Immature natural killer cell (primary cell): Measurements from ENCODE around the gene FABP3. TPM values are rescaled to one million over a fixed set of nuclear protein-coding genes. Genes with fewer than 3 reads are reported as not detected.
"Not testable (repeated sequence)": the region's sequence is repeated elsewhere in the genome, so short reads cannot be mapped to it uniquely, and the experiment has no call there.

Experiments used
- DNase-seq, 3 donors: peaks; one replicate each; pipeline ENCODE4 v3.0.0; 2022; ENCODE audit warnings: mixed read lengths in 1 of 3
- H3K27ac Mint-ChIP-seq, 6 donors: one replicate each; pipeline ENCODE4 v1.8.0; 2020; ENCODE audit warnings: mixed read lengths in 6 of 6, mild to moderate bottlenecking in 5 of 6, inconsistent platforms in 4 of 6, moderate library complexity in 3 of 6
- H3K27me3 Mint-ChIP-seq, 3 donors: one replicate each; pipeline ENCODE4 v1.8.0; 2020 to 2021; ENCODE audit warnings: low read depth in 3 of 3, mild to moderate bottlenecking in 3 of 3, mixed read lengths in 3 of 3, moderate library complexity in 3 of 3, inconsistent platforms in 1 of 3
- H3K36me3 Mint-ChIP-seq, 3 donors: one replicate each; pipeline ENCODE4 v1.8.0; 2020; ENCODE audit warnings: mixed read lengths in 3 of 3, inconsistent platforms in 2 of 3, mild to moderate bottlenecking in 2 of 3
- H3K4me1 Mint-ChIP-seq, 2 donors: one replicate each; pipeline ENCODE4 v1.8.0; 2020; ENCODE audit warnings: inconsistent platforms in 2 of 2, mild to moderate bottlenecking in 2 of 2, mixed read lengths in 2 of 2, moderate library complexity in 1 of 2
- H3K4me3 Mint-ChIP-seq, 5 donors: one replicate each; pipeline ENCODE4 v1.8.0; 2020; ENCODE audit warnings: mild to moderate bottlenecking in 5 of 5, mixed read lengths in 5 of 5, inconsistent platforms in 3 of 5, moderate library complexity in 3 of 5
- H3K9me3 Mint-ChIP-seq, 6 donors: one replicate each; pipeline ENCODE4 v1.8.0; 2020; ENCODE audit warnings: mild to moderate bottlenecking in 6 of 6, mixed read lengths in 6 of 6, inconsistent platforms in 4 of 6, moderate library complexity in 3 of 6
- polyA plus RNA-seq, 3 donors: library from polyadenylated mRNA; unstranded; fragments of 300-500 nt; fragmentation: Illumina TruSeq; gene quantifications; one replicate each; pipeline ENCODE4 v1.2.3, GENCODE V29; 2021

The FABP3 gene
- polyA plus RNA-seq, 3 donors from 2014 or later: not detected

- H3K4me3 Mint-ChIP-seq: no peak overlapping the region
- H3K36me3 Mint-ChIP-seq: no peaks in the 10 kb centered on the region
- H3K9me3 Mint-ChIP-seq: no peaks in the 10 kb centered on the region
- H3K4me1 Mint-ChIP-seq: peaks cover 9% of the 10 kb centered on the region in 2 donors
- H3K27ac Mint-ChIP-seq: no peak overlapping the region
- DNase-seq: no peak
- H3K27me3 Mint-ChIP-seq: peaks cover 0 to 5% (median 2%) of the 10 kb centered on the region in 3 donors
These were observed 17.2 kb upstream of the FABP3 start for GRCh38 chr1:31390071-31390470.

- no peaks in the 10 kb centered on the region for H3K36me3 Mint-ChIP-seq
- no peak overlapping the region for H3K4me3 Mint-ChIP-seq
- DNase-seq: no peak
- H3K9me3 Mint-ChIP-seq: no peaks in the 10 kb centered on the region
- H3K27ac Mint-ChIP-seq: no peak overlapping the region
- peaks cover 4 to 5% of the 10 kb centered on the region in 2 donors for H3K4me1 Mint-ChIP-seq
- H3K27me3 Mint-ChIP-seq: peaks cover 0 to 5% (median 2%) of the 10 kb centered on the region in 3 donors
These were observed 16.7 kb upstream of the FABP3 start for GRCh38 chr1:31389616-31390015.

GRCh38 chr1:31387612-31388011 lies 14.7 kb upstream of the FABP3 start:
- no peak for DNase-seq
- H3K36me3 Mint-ChIP-seq: no peaks in the 10 kb centered on the region
- H3K27me3 Mint-ChIP-seq: peaks cover 0 to 6% (median 2%) of the 10 kb centered on the region in 3 donors
- no peak overlapping the region for H3K4me3 Mint-ChIP-seq
- no peaks in the 10 kb centered on the region for H3K4me1 Mint-ChIP-seq
- no peaks in the 10 kb centered on the region for H3K9me3 Mint-ChIP-seq
- H3K27ac Mint-ChIP-seq: no peak overlapping the region

GRCh38 chr1:31386576-31387243 lies 13.8 kb upstream of the FABP3 start:
- Mint-ChIP-seq H3K27me3 (peaks cover 0 to 11% (median 4%) of the 10 kb centered on the region in 3 donors), H3K27ac (peak overlapping the region in 1 of 6 donors; percentile 21)
- not testable (repeated sequence) for H3K4me1 Mint-ChIP-seq, H3K9me3 Mint-ChIP-seq, H3K36me3 Mint-ChIP-seq, DNase-seq, H3K4me3 Mint-ChIP-seq

- no peaks in the 10 kb centered on the region for H3K4me1 Mint-ChIP-seq
- no peaks in the 10 kb centered on the region for H3K9me3 Mint-ChIP-seq
- no peak overlapping the region for H3K4me3 Mint-ChIP-seq
- H3K36me3 Mint-ChIP-seq: peaks cover 0 to under 1% (median 0%) of the 10 kb centered on the region in 3 donors
- no peak overlapping the region for H3K27ac Mint-ChIP-seq
- H3K27me3 Mint-ChIP-seq: peaks cover 0 to 11% (median 2%) of the 10 kb centered on the region in 3 donors
- DNase-seq: no peak
These were observed 11.1 kb upstream of the FABP3 start for GRCh38 chr1:31383967-31384366.

- Mint-ChIP-seq H3K4me3 (no peak overlapping the region), H3K9me3 (no peaks in the 10 kb centered on the region), H3K4me1 (no peaks in the 10 kb centered on the region), H3K27ac (no peak overlapping the region), H3K27me3 (peaks cover 0 to 14% (median 2%) of the 10 kb centered on the region in 3 donors), H3K36me3 (peaks cover 0 to 3% (median 0%) of the 10 kb centered on the region in 3 donors)
- no peak for DNase-seq
These were observed 9.6 kb upstream of the FABP3 start for GRCh38 chr1:31382379-31382989.

GRCh38 chr1:31381394-31382294 lies 8.8 kb upstream of the FABP3 start:
- H3K36me3 Mint-ChIP-seq: peaks cover 0 to 3% (median 0%) of the 10 kb centered on the region in 3 donors
- no peaks in the 10 kb centered on the region for H3K4me1 Mint-ChIP-seq
- DNase-seq: no peak
- H3K4me3 Mint-ChIP-seq: no peak overlapping the region
- H3K9me3 Mint-ChIP-seq: no peaks in the 10 kb centered on the region
- no peak overlapping the region for H3K27ac Mint-ChIP-seq
- H3K27me3 Mint-ChIP-seq: peaks cover under 1 to 14% (median 2%) of the 10 kb centered on the region in 3 donors

GRCh38 chr1:31380181-31380580 lies 7.3 kb upstream of the FABP3 start:
- peaks cover 2 to 13% (median 3%) of the 10 kb centered on the region in 3 donors for H3K27me3 Mint-ChIP-seq
- no peak overlapping the region for H3K4me3 Mint-ChIP-seq
- H3K36me3 Mint-ChIP-seq: peaks cover 0 to 3% (median 0%) of the 10 kb centered on the region in 3 donors
- DNase-seq: no peak
- no peaks in the 10 kb centered on the region for H3K9me3 Mint-ChIP-seq
- no peak overlapping the region for H3K27ac Mint-ChIP-seq
- no peaks in the 10 kb centered on the region for H3K4me1 Mint-ChIP-seq

GRCh38 chr1:31378001-31378400 lies 5.1 kb upstream of the FABP3 start:
- H3K4me3 Mint-ChIP-seq: no peak overlapping the region
- H3K36me3 Mint-ChIP-seq: peaks cover 0 to 3% (median 0%) of the 10 kb centered on the region in 3 donors
- no peaks in the 10 kb centered on the region for H3K9me3 Mint-ChIP-seq
- peaks cover 10 to 12% of the 10 kb centered on the region in 2 donors for H3K4me1 Mint-ChIP-seq
- no peak for DNase-seq
- H3K27me3 Mint-ChIP-seq: peaks cover 2 to 13% (median 4%) of the 10 kb centered on the region in 3 donors
- H3K27ac Mint-ChIP-seq: no peak overlapping the region

GRCh38 chr1:31377364-31377863 lies 4.5 kb upstream of the FABP3 start:
- Mint-ChIP-seq H3K9me3 (no peaks in the 10 kb centered on the region), H3K4me3 (no peak overlapping the region), H3K27me3 (peaks cover 2 to 10% (median 4%) of the 10 kb centered on the region in 3 donors), H3K27ac (no peak overlapping the region), H3K36me3 (peaks cover 0 to 3% (median 0%) of the 10 kb centered on the region in 3 donors), H3K4me1 (peaks cover 15 to 17% of the 10 kb centered on the region in 2 donors)
- no peak for DNase-seq

GRCh38 chr1:31376375-31377134 lies 3.7 kb upstream of the FABP3 start:
- H3K9me3 Mint-ChIP-seq: no peaks in the 10 kb centered on the region
- H3K36me3 Mint-ChIP-seq: peaks cover 0 to 3% (median 0%) of the 10 kb centered on the region in 3 donors
- DNase-seq: no peak
- H3K27me3 Mint-ChIP-seq: peaks cover 0 to 7% (median 4%) of the 10 kb centered on the region in 3 donors
- H3K27ac Mint-ChIP-seq: no peak overlapping the region
- H3K4me1 Mint-ChIP-seq: peaks cover 18% of the 10 kb centered on the region in 2 donors
- H3K4me3 Mint-ChIP-seq: no peak overlapping the region

GRCh38 chr1:31374511-31375196 lies 1.8 kb upstream of the FABP3 start:
- peak overlapping the region; percentile 10 to 92 (median 83) for H3K4me3 Mint-ChIP-seq

More at GRCh38 chr1:31374511-31375196, 1.8 kb upstream of the FABP3 start:
- no peak for DNase-seq
- Mint-ChIP-seq H3K9me3 (no peaks in the 10 kb centered on the region), H3K4me1 (peaks cover 18% of the 10 kb centered on the region in 2 donors), H3K27me3 (peaks cover 0 to 7% (median 4%) of the 10 kb centered on the region in 3 donors), H3K36me3 (peaks cover 0 to 3% (median 0%) of the 10 kb centered on the region in 3 donors), H3K27ac (no peak overlapping the region)
